ENCODE measurements around the gene ROR2. TPM values are rescaled to one million over a fixed set of nuclear protein-coding genes. Genes with fewer than 3 reads are reported as not detected.

The ROR2 gene
- total and polyA plus RNA-seq, 4 donors = 0.13 to 0.84 (median 0.52) TPM

GRCh38 chr9:91727972-91728371, 222.1 kb downstream of the ROR2 start:
- H3K27ac ChIP-seq (ENCODE audit: low read depth in 1 of 2, low read length in 2 of 2) = no peak overlapping the region
- 82% methylated on average over 5 of the region's 5 CpGs for WGBS
- TF ChIP-seq GABPA (IDR thresholded peaks at IDR 0.05 in 1 of 2, conservative IDR thresholded peaks at IDR 0.05 in 1 of 2) (no peak), FOXA2 (IDR thresholded peaks at IDR 0.05) (no peak), RAD21 (IDR thresholded peaks at IDR 0.05) (no peak), NR2F2 (IDR thresholded peaks at IDR 0.05) (no peak), HNF4G (IDR thresholded peaks at IDR 0.05) (no peak), FOXA1 (IDR thresholded peaks at IDR 0.05) (no peak), CTCF (IDR thresholded peaks at IDR 0.05; ENCODE audit: low read depth, low read length, missing input control) (no peak), ATF3 (IDR thresholded peaks at IDR 0.05) (no peak), RXRA (IDR thresholded peaks at IDR 0.05) (no peak), EGR1 (IDR thresholded peaks at IDR 0.05; ENCODE audit: low read depth in 2 of 2) (no peak), HNF4A (conservative IDR thresholded peaks at IDR 0.05) (no peak), SP1 (IDR thresholded peaks at IDR 0.05) (no peak), TAF1 (conservative IDR thresholded peaks at IDR 0.05) (no peak), JUND (IDR thresholded peaks at IDR 0.05) (no peak), YY1 (IDR thresholded peaks at IDR 0.05) (no peak), REST (IDR thresholded peaks at IDR 0.05) (no peak)
- TF ChIP-seq, protein P1, sequence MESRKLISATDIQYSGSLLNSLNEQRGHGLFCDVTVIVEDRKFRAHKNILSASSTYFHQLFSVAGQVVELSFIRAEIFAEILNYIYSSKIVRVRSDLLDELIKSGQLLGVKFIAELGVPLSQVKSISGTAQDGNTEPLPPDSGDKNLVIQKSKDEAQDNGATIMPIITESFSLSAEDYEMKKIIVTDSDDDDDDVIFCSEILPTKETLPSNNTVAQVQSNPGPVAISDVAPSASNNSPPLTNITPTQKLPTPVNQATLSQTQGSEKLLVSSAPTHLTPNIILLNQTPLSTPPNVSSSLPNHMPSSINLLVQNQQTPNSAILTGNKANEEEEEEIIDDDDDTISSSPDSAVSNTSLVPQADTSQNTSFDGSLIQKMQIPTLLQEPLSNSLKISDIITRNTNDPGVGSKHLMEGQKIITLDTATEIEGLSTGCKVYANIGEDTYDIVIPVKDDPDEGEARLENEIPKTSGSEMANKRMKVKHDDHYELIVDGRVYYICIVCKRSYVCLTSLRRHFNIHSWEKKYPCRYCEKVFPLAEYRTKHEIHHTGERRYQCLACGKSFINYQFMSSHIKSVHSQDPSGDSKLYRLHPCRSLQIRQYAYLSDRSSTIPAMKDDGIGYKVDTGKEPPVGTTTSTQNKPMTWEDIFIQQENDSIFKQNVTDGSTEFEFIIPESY (IDR thresholded peaks at IDR 0.05) = no peak
- TF ChIP-seq, protein P2, sequence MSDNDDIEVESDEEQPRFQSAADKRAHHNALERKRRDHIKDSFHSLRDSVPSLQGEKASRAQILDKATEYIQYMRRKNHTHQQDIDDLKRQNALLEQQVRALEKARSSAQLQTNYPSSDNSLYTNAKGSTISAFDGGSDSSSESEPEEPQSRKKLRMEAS (IDR thresholded peaks at IDR 0.05) = no peak

More at GRCh38 chr9:91727972-91728371, 222.1 kb downstream of the ROR2 start:
- DNase-seq (ENCODE audit: low spot score) = no peak
- no peak overlapping the region for H3K9ac ChIP-seq (ENCODE audit: low read depth in 1 of 2, low read length in 2 of 2)
- H3K9me3 ChIP-seq (ENCODE audit: control insufficient read depth in 4 of 4, low read length in 3 of 4) = no peaks in the 10 kb centered on the region
- H3K36me3 ChIP-seq (ENCODE audit: control insufficient read depth in 4 of 4, insufficient read depth in 3 of 4, low read depth in 1 of 4, low read length in 3 of 4) = no peaks in the 10 kb centered on the region
- H3K27me3 ChIP-seq (ENCODE audit: control insufficient read depth in 4 of 4, insufficient read depth in 4 of 4, low read length in 3 of 4) = no peaks in the 10 kb centered on the region
- H3K4me3 ChIP-seq (ENCODE audit: low read depth in 1 of 3, low read length in 3 of 3) = no peak overlapping the region
- peaks cover 0 to 3% (median 0%) of the 10 kb centered on the region in 4 donors for H3K4me1 ChIP-seq (ENCODE audit: control insufficient read depth in 4 of 4, insufficient read depth in 4 of 4, low read length in 3 of 4)

Data from liver (tissue), 9 donors.